ENCODE data around the gene TSPAN5.

DNA sequence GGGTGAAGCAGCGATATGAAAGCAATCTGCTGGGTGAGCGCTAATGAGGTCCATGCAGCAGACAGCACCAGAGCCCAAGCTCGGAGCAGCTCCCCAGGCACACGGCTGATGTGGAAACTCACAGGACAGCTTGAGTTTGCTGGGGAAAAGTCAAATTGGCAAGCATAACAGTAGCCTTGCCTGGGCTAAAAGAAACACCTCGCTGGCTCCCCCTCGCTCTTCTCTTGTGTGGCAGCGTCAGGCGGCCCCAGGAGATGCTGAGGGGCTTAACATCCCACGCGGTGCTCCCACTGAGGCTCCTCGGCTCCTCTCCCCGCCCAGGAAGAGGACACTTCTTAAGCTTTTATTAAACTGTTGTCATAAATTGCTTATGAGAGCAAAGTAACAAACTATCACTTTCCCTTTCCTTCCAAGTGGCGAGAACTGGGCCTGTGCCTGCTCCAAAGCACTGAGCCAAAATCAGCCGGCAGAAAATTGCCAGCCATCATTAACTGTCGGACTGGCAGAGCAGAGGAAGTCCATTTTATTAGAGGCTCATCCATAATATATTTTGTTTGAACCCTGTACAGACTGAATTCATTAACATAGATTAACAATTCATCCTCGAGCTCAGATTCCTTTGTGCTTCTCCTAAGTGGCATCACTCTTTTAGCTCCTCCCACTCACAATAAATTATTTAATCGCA lies 111.4 kb downstream of the TSPAN5 start:
- TF ChIP-seq, protein P1, sequence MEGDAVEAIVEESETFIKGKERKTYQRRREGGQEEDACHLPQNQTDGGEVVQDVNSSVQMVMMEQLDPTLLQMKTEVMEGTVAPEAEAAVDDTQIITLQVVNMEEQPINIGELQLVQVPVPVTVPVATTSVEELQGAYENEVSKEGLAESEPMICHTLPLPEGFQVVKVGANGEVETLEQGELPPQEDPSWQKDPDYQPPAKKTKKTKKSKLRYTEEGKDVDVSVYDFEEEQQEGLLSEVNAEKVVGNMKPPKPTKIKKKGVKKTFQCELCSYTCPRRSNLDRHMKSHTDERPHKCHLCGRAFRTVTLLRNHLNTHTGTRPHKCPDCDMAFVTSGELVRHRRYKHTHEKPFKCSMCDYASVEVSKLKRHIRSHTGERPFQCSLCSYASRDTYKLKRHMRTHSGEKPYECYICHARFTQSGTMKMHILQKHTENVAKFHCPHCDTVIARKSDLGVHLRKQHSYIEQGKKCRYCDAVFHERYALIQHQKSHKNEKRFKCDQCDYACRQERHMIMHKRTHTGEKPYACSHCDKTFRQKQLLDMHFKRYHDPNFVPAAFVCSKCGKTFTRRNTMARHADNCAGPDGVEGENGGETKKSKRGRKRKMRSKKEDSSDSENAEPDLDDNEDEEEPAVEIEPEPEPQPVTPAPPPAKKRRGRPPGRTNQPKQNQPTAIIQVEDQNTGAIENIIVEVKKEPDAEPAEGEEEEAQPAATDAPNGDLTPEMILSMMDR (IDR thresholded peaks at IDR 0.05) = no peak
- TF ChIP-seq POLR2AphosphoS5 (IDR thresholded peaks at IDR 0.05) (no peak), POLR2A (IDR thresholded peaks at IDR 0.05) (no peak)

Data from suprapubic skin (tissue), 4 donors.